Regular cardiac myocyte (primary cell): ENCODE measurements around the gene LRRIQ1. TPM values are rescaled to one million over a fixed set of nuclear protein-coding genes. Genes with fewer than 3 reads are reported as not detected.

Experiments
- total RNA-seq: library from RNA; depleted of rRNA; stranded (reverse); fragments of >200 nt; gene quantifications from 2 replicates; pipeline ENCODE4 v1.2.3, GENCODE V29; 2014

The LRRIQ1 gene, protein sequence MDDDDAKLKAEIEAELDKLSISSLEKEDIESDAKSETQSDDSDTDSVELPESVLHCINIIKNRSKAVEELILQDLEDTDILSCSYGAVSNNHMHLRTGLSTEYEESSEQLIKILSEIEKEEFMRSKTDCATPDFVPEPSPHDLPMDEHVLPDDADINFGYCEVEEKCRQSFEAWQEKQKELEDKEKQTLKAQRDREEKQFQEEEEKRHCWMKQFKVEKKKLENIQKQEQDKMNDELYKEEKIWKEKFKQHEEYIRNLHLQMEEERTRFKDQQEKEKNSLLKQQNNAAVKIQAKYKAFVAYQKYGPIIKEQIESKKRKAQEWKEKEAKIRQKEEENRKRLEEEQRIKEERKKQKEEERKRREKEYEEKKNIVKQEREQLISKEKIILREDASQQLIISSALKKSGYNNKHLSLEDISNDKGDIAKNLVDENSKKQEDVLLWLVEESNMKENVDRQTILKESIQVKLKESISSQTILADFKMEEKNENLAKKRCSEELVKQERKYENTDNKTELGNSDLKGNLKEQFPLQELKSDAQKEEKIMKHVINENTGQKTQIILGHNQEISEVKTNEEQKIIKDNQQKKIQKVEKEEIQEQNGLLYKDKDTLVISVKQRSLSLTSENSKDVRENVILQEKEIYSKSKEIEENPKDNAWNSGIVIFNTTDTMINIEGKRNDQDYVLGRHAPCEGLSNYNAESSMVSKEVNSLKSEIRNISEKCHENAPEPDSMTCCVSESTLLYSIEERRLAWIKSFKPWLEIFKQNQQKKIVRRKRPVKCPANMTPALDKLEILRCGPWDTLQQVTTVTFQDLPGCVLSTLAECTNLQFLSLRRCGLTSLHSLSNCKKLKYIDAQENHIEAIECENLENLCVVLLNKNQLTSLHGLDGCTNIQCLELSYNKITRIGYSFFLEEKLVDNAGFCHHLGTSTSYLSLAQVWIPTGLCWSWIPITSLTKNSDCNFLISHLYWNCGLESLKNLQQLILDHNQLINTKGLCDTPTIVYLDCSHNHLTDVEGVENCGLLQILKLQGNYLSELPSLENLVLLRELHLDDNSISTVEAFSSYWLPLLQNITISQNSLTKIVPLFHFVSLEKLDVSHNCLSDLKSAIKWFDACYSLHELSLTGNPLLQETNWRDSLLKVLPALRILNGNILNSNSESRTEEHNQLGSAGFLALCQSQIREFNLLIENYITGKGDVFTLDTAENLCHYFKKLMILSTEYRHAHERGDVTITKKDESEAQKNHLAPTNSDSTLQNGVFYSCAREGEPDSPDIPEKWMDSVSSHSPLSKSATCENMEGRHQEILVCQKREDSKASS (N-terminal part only)
- total RNA-seq = under 0.01 and 0.38 TPM in 2 replicates

DNA sequence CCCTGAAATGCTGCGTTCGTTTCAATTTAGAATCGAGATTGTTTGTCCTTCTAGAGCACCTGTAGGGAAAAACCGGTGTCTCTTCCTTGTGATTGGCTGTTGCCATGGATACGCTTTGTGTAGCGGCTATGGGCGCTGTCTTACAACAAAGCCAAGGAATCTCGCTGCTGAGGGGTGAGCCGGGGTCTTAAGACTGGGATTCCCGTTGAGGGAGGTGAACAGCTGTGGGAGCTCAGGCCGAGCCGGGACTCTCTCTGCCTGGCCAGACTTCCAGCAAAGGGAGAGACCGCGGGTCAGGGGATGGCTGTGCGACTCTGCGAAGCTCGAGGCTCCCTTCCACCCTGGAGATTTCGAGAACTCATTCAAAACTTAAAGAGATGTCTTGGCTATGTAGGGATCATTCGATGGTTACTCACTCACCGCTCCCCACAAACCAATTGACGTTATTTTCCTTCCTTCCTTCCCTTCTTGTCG is at the start of gene LRRIQ1, which contains the start of gene TSPAN19:
Gene LRRIQ1 (plus strand): TSS at position 118 of the 474 bp plus-strand sequence. CDS start 1,826 bp downstream, outside the sequence.
Gene TSPAN19 (minus strand): TSS at position 44 of the 474 bp plus-strand sequence. CDS start 6,331 bp downstream, outside the sequence.

DNA sequence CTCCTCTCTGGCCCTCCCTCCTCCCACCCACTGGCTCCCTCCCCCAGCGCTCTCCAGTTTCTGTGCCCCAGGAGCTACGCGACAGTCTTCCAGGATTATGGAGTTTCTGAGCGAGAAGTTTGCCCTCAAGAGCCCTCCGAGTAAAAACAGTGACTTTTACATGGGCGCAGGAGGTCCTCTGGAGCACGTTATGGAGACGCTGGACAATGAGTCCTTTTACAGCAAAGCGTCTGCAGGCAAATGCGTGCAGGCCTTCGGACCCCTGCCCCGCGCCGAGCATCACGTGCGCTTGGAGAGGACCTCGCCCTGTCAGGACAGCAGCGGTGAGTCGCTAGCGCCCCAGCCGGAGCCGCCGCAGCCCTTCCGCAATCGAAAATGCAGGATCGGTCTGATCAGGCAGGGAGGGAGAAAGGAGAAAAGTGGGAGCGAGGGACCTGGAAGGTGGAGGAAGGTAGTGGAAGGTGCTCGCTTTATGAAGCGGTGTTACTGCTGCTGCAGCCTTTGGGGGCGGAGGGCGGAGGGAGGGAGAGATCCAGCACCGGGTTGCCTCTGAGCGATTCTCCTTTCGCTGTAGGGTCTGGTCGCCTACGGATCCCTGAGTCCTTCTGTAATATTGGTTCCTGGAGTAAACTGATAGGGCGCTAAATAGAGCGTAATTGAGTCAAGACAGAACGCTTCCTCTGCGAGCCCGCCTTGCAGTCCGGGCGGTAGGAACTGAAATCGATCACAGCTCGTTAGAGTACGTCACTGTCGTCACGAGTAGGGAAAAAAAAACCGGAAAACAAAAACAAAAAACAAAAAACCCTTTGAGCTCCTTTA is 244.2 kb downstream of the LRRIQ1 start, which contains the start of gene ALX1:
Gene ALX1 (plus strand): TSS at position 56 of the 819 bp plus-strand sequence. CDS start 42 bp downstream, at position 98.

Other genes starting within 250 kb of the LRRIQ1 start
- gene SLC6A15, start 123.6 kb upstream of the LRRIQ1 start, total RNA-seq = 0.77 and 0.85 TPM in 2 replicates
- not detected in 2 replicates for gene TSPAN19, start 74 bp upstream of the LRRIQ1 start, total RNA-seq
- not detected in 2 replicates for gene ALX1, start 243.9 kb downstream of the LRRIQ1 start, total RNA-seq